ENCODE measurements around the gene TMEM109.

The TMEM109 gene

DNA sequence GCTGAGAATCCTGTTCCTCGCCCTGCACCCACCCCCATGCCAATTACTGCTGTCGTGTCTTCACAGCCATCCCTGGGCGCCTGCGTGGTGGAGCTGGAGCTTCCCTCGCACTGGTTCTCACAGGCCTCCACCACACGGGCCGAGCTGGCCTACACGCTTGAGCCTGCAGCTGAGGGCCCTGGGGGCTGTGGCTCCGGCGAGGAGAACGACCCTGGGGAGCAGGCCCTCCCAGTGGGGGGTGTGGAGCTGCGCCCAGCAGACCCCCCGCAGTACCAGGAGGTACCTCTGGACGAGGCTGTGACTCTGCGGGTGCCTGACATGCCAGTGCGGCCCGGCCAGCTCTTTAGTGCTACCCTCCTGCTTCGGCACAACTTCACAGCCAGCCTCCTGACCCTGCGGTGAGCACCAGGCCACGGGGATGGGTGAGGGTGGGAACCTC, 14.6 kb downstream of the TMEM109 start:
- DNase-seq = no peak

DNA sequence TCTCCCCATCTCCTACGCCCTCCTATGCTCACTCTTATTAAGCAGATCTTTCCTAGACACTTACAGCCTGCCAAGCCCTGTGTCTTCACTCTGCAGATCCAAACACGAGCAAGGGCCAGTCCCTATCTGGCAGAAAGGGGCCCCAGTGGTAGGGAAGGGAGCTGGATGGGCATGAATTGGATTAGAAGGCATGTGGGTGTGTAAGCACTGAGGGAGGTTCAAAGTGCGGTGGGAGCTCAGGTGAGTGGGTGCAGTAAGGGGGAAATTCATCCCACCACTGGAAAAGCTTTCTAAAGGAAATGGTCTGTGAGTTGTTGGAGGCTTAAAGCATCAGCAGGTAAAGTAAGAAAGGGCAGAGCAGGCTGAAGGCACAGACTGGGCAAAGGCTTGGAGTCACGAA, 15.8 kb downstream of the TMEM109 start:
- no peak for DNase-seq

DNA sequence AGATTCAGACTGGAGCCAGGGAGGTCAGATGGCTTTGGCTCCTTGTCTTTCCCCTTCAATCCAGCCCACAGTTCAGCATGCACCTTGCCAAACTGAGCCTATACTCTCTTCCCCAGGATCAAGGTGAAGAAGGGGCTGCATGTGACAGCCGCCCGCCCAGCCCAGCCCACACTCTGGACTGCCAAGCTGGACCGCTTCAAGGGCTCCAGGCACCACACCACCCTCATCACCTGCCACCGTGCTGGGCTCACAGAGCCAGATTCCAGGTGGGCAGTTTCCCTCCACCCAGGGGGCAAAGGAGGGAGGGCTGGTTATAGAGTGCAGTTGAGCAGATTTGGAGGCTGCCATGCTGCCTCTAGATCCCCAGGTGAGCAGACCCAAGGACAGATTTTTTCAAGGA, 16.4 kb downstream of the TMEM109 start:
- DNase-seq = no peak

DNA sequence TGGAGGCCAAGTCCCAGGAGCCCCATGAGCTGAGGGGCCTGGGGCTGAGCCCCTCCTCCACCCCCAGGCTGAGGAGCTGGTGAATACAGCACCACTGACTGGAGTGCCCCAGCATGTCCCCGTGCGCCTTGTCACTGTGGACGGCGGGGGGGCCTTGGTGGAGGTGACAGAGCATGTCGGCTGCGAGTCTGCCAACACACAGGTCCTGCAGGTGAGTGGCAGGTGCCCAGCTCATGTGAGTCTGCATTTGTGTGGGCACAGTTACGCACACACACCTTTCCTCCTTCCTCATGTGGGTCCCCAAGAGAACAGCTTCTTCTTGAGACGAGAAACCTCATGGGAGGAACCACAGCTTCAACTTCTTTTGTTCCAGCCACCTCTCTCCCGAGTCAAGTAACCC, 18.0 kb downstream of the TMEM109 start:
- DNase-seq = no peak

DNA sequence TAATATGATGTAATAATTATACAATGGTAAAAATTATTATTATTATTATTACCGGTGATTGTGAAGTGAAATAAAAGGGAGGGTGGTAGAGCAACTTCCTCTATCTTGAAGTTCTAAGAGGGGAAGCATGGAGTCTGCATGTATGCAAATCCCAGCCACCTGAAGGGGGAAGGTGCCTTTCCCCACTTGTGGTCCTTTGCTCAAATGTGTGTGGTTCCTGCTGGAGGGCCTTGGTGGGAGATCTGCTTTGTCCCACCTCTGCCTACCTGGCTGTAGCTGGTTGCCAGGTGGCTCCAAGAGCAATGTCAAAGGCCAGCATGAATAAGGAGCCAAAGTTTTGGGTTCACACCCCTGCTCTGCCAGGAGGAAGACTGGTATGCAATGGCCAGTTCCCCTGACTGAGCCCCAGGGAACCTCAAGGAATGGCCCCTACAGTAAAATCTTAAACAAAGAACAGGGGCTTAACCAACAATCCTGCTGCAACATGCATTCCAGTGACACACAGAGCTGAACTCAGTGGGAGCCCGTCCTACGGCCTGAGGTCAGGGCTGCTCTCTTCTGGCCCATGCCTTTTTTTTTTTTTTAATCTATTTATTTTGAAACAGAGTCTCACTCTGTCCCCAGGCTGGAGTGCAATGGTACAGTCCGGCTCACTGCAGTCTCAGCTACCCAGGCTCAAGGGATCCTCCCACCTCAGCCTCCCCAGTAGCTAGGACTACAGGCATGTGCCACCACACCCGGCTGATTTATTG, 18.8 kb downstream of the TMEM109 start:
- no peak for DNase-seq

DNA sequence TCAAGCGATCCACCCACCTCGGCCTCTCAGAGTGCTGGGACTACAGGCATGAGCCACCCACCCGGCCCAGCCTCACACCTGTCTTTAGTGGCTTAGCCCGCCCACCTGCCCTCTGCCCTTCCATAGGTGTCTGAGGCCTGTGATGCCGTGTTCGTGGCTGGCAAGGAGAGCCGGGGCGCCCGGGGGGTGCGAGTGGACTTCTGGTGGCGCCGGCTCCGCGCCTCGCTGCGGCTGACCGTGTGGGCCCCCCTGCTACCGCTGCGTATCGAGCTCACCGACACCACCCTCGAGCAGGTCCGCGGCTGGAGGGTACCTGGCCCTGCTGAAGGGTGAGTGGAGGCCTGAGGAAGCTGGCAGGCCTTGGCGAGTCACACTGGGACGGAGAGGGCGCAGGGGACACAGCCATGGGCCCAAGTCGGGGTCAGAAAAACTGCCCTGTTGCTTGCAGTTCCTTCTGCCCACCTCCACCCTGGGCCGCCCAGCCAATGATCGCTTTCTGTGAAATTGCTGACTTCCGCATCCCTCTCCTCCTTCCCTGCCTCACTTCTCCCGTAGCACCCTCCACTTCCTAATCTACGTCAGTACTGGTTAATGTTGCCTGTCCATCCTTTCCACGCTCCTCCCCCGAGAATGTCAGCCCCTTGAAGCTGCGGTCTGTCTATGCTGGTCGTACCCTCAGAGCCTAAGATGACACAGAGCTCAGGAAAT, 19.6 kb downstream of the TMEM109 start:
- no peak for DNase-seq

DNA sequence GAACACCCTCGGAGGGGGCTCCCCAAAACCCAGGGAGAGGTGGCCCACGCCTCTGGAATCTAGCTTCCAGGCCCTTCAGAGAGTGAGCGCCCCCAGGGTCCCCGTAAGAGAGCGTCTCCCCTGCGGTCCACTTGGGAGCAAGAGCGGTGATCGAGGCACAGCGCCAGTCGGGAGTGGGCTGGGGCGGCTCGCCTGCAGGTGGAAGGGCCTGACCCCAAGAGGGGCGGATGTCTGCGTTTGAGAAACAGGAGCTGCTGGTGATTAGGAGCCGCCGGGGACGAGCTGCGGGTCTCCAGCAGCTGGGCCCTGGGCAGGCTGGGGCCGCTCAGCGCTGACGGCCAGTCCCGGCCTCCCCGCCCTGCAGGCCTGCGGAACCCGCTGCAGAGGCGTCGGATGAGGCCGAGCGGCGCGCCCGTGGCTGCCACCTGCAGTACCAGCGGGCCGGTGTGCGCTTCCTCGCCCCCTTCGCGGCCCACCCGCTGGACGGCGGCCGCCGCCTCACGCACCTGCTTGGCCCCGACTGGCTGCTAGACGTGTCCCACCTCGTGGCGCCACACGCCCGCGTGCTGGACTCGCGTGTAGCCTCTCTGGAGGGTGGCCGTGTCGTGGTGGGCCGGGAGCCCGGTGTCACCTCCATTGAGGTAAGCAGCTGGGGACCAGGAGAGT, 20.3 kb downstream of the TMEM109 start:
- DNase-seq = no peak

DNA sequence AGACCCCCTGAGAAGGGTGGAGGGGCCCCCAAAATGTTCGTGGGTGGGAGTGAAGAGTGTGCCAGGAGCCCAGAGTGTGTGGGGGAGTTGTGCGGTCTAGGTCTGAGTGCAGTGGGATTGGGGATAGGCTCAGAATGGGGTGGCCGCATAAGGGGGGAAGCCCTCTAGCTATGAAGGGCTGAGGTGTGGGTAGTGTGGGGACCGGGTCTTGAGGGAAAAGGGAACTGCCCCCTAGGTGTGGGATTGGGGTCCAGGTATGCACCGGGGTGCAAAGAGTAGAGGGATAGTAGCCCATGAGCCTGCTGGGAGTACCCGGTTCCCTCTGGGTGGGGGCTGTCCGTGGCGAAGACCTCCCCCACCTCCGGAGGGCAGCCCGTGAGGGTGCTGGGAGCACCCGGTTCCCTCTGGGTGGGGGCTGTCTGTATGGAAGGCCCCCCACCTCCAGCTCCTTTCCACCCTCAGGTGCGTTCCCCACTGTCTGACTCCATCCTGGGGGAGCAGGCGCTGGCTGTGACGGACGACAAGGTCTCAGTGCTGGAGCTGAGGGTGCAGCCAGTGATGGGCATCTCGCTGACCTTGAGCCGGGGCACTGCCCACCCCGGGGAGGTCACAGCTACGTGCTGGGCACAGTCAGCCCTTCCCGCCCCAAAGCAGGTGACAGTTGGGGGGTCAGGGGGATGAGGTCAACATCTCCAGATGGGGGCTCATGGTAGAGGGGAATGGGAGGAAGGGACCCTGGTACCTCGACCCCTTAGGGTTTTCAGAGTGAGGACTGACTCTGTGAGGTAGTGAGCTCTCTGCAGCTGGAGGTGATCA, 21.0 kb downstream of the TMEM109 start:
- no peak for DNase-seq

DNA sequence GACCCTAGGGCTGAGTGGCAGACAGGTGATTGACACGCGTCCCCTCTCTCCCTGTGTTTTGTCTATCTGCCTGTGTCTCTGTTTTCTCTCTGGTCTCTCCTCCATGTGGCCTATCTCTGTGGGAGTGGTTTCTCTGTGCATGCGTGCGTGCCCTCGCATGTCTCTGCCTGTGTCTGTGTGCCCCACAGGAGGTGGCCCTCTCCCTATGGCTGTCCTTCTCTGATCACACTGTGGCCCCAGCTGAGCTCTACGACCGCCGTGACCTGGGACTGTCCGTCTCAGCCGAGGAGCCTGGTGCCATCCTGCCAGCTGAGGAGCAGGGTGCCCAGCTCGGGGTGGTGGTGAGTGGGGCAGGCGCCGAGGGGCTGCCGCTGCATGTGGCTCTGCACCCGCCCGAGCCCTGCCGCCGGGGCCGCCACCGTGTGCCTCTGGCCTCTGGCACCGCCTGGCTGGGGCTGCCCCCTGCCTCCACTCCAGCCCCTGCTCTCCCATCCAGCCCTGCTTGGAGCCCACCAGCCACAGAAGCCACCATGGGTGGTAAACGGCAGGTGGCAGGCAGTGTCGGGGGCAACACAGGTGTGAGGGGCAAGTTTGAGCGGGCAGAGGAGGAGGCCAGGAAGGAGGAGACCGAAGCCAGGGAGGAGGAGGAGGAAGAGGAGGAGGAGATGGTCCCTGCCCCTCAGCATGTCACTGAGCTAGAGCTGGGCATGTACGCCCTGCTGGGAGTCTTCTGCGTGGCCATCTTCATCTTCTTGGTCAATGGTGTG, 21.9 kb downstream of the TMEM109 start:
- no peak for DNase-seq

DNA sequence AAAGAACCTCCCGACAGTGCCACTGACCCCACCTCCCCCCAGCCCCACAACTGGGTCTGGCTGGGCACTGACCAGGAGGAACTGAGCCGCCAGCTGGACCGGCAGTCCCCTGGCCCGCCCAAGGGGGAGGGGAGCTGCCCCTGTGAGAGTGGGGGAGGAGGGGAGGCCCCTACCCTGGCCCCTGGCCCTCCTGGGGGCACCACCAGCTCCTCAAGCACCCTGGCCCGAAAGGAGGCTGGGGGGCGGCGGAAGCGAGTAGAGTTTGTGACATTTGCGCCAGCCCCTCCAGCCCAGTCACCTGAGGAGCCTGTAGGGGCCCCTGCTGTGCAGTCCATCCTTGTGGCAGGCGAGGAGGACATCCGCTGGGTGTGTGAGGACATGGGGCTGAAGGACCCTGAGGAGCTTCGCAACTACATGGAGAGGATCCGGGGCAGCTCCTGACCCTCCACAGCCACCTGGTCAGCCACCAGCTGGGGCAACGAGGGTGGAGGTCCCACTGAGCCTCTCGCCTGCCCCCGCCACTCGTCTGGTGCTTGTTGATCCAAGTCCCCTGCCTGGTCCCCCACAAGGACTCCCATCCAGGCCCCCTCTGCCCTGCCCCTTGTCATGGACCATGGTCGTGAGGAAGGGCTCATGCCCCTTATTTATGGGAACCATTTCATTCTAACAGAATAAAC, 22.6 kb downstream of the TMEM109 start:
- DNase-seq = no peak

DNA sequence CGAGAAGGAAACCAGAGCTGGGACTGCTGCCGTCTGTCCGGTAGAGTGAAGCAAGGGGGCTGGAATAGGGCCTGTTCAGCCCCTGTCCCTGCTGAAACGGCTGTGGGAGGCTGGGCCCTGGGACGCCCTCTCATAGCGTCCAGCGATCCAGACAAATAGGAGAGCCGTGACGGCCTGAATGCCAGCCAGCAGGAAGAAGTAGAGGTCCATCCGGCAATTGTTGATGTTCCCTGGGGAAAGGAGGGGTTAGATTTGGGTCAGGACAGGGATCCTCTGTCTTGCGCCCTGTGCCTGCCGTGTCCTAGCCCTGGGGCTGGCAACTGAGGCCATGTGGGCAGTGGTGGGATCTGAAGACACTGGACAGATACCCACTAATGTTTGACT, 23.2 kb downstream of the TMEM109 start:
- no peak for DNase-seq

DNA sequence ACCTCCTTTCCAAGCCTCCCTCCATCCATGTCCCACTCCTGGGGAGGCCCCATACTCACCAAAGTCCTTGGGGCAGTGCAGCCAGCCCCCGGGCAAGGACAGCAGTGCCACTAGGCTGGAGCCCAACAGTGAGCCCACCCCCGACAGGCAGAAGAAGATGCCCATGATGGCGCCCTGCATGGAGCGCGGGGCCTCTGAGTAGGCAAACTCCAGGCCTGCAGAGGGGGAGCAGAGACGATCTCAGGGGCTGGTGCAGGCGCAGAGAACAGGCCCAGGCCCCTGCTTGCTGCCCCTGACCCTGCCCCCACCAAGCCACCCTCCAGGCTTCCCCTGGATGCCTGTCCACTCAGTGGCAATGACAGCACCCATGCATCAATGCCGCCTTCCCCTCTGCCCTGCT, 23.9 kb downstream of the TMEM109 start:
- no peak for DNase-seq

DNA sequence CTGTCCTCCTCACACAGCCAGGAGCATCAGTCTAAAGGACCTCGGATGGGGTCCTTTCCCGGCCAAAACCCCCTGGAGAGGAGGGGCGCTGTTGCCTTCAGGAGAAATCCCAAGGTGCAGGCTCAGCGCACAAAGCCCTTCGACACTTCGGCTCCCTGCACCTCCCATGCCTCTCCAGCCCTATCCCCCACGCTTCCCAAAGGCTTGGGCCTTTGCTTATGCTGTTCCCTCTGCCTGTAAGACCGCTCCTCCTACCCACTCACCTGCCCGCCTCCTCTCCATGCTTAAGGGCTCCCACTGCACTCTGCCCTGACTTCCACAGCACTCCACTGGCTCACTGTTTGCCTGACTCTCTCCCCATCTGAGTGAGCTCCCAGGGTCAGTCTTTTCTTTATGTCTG, 24.5 kb downstream of the TMEM109 start:
- no peak for DNase-seq

DNA sequence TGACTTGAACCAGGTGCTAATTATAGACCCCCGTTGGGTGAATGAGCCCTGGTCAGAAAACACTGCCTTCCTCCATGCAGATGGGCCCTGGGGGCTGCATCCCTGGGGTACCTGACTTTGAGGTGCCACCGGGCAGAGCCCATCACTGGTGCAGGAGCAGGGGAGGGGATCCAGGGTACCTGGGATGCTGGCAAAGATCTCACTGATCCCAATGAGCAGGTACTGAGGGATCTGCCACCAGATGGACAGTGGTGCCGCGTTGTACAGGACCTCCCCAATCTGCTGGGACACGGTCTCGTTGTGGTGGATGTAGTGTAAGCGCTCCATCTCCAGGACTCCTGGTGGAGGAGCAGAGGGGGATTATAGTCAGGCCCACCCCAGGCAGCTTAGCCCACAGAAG, 25.3 kb downstream of the TMEM109 start:
- DNase-seq = no peak

DNA sequence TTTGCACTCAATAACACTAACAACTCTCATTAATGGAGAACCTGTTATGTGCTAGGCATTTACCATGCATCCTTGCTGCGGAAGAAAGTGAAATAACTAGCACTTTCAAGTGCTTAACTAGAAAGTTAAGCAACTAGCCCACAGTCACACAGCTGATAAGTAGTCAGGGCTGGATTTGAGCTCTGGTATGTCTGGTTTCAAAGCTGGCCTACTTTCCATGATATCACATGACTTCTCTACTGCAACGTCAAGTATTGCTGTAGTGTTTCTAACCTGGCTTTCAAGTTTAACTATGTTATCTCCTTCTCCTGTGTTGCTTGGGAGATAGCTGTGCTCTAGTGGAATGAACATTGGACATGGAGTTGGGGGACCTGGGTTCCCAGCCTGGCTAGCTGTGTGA, 25.9 kb downstream of the TMEM109 start:
- DNase-seq = no peak

DNA sequence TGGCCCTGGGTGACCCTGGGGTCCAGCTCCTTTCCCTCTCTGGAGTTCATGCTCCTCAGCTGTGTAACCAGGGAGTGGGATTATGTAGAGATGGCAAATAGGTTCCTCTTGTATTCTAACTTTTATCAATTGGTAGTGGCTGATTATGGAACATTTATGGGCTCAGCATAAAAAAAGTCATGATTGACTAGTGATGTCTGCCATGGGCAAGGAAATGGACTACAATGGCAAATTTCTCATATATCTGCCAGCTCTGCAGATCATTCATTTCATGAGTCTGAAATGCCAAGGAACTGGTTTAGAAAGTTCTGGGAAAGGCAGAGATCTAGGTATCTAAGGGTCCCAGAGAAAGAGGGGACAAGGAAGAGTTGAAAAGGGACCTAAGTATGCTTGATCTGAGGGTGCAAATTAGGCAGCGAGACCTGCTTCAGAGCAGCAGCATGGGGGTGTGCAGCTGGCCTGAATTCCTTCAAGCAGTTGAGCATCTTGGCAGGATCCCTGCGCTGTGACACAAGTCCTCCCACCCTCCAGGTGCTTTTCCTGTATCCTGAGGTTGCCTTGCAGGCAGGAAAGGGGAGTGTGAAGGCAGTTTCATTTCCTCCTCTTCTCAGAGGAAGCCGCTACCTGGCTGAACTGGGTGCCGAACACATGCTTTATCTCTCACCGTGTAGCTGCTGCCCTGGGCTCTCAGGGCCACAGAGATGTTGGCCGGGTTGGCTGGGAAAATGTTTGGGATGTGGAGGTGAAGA, 27.6 kb downstream of the TMEM109 start:
- DNase-seq = no peak

DNA sequence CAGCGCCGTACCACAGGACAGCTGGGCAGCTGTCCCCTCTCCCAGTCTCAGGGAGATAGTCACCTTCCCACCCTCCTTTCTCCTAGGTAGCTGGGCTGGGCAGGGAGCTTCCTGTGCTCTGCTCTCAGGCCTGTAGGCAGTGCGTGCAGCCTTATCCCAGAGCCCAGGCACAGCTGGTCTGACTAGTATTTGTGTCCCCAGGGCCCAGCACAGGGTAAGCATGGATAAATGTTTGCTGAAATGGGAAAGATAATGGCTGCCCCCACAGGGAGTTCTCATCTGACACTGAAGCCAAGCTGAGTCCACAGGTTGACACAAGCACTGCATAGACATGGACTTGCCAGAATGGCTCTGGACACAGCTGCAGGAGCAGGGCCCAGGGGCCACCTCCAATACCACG, 28.3 kb downstream of the TMEM109 start:
- no peak for DNase-seq

DNA sequence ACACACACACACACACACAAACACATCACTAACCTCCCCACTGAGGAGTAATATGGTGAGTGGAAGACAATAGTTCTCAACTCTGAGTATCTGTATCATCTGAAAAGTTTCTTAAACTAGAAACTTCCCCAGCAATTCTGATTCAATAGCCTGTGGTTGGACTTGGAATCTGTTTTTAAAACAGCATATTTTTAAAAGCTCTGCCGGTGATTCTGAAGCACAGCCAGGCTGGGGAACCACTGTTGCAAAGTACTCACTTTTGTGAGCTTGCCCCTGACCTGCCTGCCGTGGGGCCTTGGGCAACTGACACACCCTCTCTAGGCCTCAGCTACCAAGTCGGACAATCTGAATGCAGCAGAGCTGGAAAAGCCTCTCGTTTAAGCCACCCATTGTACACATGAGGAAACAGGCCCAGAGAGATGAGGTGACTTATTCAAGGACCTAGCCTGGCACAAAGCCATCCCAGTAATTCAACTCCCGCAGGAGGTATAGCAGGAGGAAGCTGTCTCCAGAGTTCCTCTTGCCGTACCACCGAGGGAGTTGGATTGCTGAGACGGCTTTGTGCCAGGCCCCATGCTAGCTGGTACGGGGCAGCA, 29.1 kb downstream of the TMEM109 start:
- no peak for DNase-seq

DNA sequence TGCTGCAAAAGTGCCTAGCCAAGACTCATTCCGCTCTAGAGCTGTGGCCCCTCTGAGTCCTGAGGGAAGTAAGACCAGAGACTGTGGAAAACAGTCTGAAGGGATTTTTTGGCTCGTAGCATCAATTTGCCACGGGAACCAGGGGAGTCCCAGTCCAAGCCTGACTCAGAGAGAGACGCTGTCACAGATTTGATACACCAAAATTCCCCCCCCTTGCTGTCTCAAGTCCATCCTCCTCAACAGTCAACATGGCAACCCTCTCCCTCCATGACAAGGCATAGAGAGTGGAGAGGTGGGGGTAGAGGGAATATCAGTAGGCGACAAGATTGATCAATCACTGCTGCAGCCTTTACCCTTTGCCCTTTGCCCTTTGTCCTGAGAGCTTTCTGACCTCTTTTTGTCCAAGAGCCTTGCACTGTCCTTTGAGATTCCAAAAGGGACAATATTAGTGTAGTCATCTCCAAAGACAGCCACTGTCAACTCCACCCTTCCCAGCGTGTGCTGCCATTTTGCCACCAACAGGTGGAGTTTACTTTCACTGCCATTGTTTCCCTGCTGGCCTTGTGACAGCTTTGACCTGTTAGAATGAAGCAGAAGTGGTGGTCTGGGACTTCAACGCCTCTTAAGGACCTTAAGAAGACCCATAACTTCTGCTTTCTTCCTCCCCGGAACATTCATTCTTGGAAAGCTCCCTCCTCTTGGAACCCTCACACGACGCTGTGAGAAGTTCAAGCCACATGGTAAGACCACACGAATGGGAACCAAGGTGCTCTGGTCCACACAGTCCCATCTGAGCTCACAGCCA, 30.7 kb downstream of the TMEM109 start:
- no peak for DNase-seq

DNA sequence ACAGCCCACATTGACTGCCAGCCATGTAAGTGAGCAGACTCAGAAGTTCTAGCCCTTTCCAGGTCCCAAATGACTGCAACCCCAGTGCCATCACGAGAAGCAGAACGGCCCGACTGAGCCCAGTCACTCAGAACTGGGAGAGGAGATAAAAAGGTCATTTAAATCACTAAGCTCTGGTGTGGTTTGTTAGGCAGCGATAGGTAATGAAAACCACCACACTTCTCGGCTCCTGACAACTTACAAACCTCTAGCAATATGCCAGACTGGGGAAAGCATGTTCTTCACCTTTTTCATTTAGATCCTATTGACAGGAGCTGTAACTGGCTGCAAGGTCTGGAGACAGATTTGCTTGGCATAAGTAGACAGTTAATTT, 31.3 kb downstream of the TMEM109 start:
- DNase-seq = no peak
